Upper lobe of right lung (tissue), 1 donor: ENCODE measurements around the gene SNAI1. TPM values are rescaled to one million over a fixed set of nuclear protein-coding genes. Genes with fewer than 3 reads are reported as not detected.
"Not testable (repeated sequence)": the region's sequence is repeated elsewhere in the genome, so short reads cannot be mapped to it uniquely, and the experiment has no call there.

Source experiments
- ATAC-seq: fragments of 200-7000 bp; cut with Tn5 transposase; one replicate; pipeline ENCODE4 v1.9.1; 2020; ENCODE audit warnings: mild to moderate bottlenecking, moderate library complexity
- DNase-seq: peaks from one replicate; pipeline ENCODE4 v3.0.0-alpha.2; 2020
- H3K27ac ChIP-seq: fragments of 200-600 bp; one replicate; pipeline ENCODE4 v1.8.0; 2022
- H3K27me3 ChIP-seq: fragments of 200-600 bp; one replicate; pipeline ENCODE4 v1.8.0; 2022; ENCODE audit warnings: mild to moderate bottlenecking
- H3K36me3 ChIP-seq: fragments of 200-600 bp; one replicate; pipeline ENCODE4 v1.8.0; 2022
- H3K4me1 ChIP-seq: fragments of 200-600 bp; one replicate; pipeline ENCODE4 v1.8.0; 2022
- H3K4me3 ChIP-seq: fragments of 200-600 bp; one replicate; pipeline ENCODE4 v1.8.0; 2022; ENCODE audit warnings: mild to moderate bottlenecking
- H3K9me3 ChIP-seq: fragments of 200-600 bp; one replicate; pipeline ENCODE4 v1.8.0; 2022
- intact Hi-C: fragments of 100-400 bp; cut with DNase I; formaldehyde crosslinking; loops from one replicate; pipeline ENCODE4 v1.11.0; 2022
- total RNA-seq: library from RNA; stranded (reverse); fragmentation: NEBNext Ultra II Directional; extraction: Animal tissue kit (Norgen Biotek cat#: 25700); gene quantifications from one replicate; pipeline ENCODE4 v1.2.1, GENCODE V29; 2021
- TF ChIP-seq, protein P1 (sequence below): fragments of 200-600 bp; IDR thresholded peaks from one replicate; pipeline ENCODE4 v1.8.0; 2022; ENCODE audit warnings: antibody characterized with exemption
- donor health status: DM: no; HTN: yes; CAD: no; lungs with severe emphysema.

SNAI1 gene
- total RNA-seq, 1 donor from 2014 or later: 10.6 TPM

- intact Hi-C loops: no loop called here
- DNase-seq: no peak
- peaks cover 2% of the 10 kb centered on the region for H3K36me3 ChIP-seq
- H3K4me3 ChIP-seq: no peak overlapping the region
- no peaks in the 10 kb centered on the region for H3K27me3 ChIP-seq
- ATAC-seq: peak; percentile 33
- H3K27ac ChIP-seq: no peak overlapping the region
- TF ChIP-seq, protein P1, sequence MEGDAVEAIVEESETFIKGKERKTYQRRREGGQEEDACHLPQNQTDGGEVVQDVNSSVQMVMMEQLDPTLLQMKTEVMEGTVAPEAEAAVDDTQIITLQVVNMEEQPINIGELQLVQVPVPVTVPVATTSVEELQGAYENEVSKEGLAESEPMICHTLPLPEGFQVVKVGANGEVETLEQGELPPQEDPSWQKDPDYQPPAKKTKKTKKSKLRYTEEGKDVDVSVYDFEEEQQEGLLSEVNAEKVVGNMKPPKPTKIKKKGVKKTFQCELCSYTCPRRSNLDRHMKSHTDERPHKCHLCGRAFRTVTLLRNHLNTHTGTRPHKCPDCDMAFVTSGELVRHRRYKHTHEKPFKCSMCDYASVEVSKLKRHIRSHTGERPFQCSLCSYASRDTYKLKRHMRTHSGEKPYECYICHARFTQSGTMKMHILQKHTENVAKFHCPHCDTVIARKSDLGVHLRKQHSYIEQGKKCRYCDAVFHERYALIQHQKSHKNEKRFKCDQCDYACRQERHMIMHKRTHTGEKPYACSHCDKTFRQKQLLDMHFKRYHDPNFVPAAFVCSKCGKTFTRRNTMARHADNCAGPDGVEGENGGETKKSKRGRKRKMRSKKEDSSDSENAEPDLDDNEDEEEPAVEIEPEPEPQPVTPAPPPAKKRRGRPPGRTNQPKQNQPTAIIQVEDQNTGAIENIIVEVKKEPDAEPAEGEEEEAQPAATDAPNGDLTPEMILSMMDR: no peak
- H3K9me3 ChIP-seq: no peaks in the 10 kb centered on the region
- H3K4me1 ChIP-seq: peaks cover 21% of the 10 kb centered on the region
Measured at GRCh38 chr20:49993301-49993751, 10.5 kb downstream of the SNAI1 start.

DNA sequence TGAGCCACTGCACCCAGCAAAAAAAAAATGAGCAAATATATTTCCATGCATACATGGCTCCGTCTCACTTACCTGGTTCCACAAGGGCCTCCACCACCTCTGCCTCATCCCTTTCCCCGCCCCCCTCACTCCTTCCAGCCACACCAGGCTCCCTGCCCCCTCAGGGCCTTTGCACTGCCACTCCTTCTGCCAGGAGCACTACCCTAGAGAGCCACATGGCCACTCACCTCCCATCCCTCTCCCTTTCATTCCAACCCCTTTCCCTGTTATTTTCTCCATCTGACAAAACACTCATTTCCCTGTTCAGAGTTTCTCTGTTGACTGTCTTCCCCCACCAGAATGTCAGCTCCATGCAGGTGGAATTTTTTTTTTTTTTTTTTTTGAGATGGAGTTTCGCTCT is 12.8 kb downstream of the SNAI1 start:
- TF ChIP-seq, protein P1: no peak
- H3K27ac ChIP-seq: no peak overlapping the region
- ATAC-seq (no peak), DNase-seq (no peak)
- no peaks in the 10 kb centered on the region for H3K27me3 ChIP-seq
- intact Hi-C loops: no loop called here
- no peak overlapping the region for H3K4me3 ChIP-seq
- no peaks in the 10 kb centered on the region for H3K4me1 ChIP-seq
- H3K36me3 ChIP-seq: no peaks in the 10 kb centered on the region
- H3K9me3 ChIP-seq: no peaks in the 10 kb centered on the region

GRCh38 chr20:49998478-49999188 is 15.9 kb downstream of the SNAI1 start:
- H3K9me3 ChIP-seq, H3K27me3 ChIP-seq, DNase-seq, H3K36me3 ChIP-seq, intact Hi-C loops, H3K4me3 ChIP-seq, H3K27ac ChIP-seq, H3K4me1 ChIP-seq, ATAC-seq: not testable (repeated sequence)

DNA sequence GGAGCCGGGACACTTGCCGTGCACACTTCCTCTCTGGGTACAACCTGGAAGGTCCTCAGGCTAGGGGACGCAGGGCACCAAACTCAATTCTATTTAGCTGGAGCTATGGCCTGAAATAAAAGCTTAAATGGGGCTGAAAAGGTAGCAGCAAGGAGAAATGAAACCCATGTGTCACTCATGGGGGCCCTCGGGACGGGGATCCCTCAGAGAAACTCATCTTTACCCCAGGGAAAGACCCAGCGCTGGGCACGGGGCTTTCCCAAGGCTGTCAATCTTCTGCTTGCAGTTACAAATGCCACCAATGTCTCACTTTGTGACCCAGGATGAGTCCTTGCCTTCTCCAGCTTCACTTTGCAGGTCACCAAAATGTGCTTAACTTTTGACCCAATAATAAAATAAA is 16.5 kb downstream of the SNAI1 start:
- Histone ChIP-seq H3K4me1 (peaks cover 6% of the 10 kb centered on the region), H3K4me3 (no peak overlapping the region), H3K36me3 (no peaks in the 10 kb centered on the region), H3K9me3 (no peaks in the 10 kb centered on the region), H3K27me3 (no peaks in the 10 kb centered on the region), H3K27ac (no peak overlapping the region)
- ATAC-seq (no peak), DNase-seq (no peak)
- TF ChIP-seq, protein P1: no peak
- intact Hi-C loops: no loop called here

DNA sequence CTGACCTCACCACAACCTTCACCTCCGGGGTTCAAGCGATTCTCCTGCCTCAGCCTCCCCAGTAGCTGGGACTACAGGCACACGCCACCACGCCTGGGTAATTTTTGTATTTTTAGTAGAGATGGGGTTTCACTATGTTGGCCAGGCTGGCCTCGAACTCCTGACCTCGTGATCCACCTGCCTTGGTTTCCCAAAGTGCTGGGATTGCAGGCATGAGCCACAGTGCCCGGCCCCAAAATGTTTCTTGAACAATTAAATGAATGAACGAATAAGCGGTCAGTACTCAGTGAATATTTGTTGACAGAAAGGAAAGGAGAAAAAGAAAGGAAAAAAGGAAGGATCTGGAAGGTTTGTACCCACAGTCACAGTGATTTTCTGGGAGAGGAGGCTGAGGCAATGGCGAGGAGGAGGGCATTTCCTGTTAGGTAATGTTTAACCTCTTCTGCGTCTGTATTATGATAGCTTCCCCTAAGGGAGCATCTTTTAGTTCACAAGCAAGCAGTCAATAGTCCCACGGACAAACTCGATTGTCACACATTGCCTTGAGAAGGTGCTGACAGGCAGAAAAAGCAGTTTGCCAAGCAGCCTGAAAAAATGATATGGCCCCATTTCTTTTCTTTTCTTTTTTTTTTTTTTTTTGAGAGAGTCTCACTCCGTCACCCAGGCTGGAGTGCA is 17.9 kb downstream of the SNAI1 start:
- intact Hi-C loops, H3K4me1 ChIP-seq: not testable (repeated sequence)
- peak; percentile 47 for ATAC-seq

DNA sequence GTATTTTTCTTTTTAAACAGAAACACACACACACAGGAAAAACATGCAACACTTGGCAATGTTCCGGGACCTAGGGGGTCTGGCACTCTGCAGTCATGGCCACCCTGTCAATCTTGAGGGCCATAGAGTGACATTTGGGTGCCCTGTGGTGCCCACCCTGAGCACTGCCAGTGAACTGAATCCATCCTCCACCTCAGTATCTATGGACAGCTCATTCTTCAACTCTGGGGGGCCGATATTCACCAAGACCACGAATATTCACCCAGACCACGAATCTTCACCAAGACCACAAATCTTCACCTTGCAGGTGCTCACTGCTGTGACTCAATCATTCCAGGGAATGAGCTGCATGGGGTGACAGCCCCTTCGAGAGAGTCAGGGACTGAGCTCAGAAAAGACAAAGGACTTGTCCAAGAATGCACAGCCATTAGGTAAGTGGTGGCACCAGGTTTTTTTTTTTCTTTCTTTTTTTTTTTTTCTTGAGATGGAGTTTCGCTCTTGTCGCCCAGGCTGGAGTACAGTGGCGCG is 19.1 kb downstream of the SNAI1 start:
- H3K27me3 ChIP-seq: no peaks in the 10 kb centered on the region
- no peak for DNase-seq
- TF ChIP-seq, protein P1: no peak
- no peak overlapping the region for H3K4me3 ChIP-seq
- peaks cover 6% of the 10 kb centered on the region for H3K4me1 ChIP-seq
- no peak for ATAC-seq
- no peak overlapping the region for H3K27ac ChIP-seq
- H3K9me3 ChIP-seq: no peaks in the 10 kb centered on the region
- intact Hi-C loops: no loop called here
- H3K36me3 ChIP-seq: no peaks in the 10 kb centered on the region

More for the DNA sequence above, 17.9 kb downstream of the SNAI1 start:
- not testable (repeated sequence) for H3K27me3 ChIP-seq, H3K27ac ChIP-seq, H3K4me3 ChIP-seq, DNase-seq, H3K9me3 ChIP-seq, H3K36me3 ChIP-seq
